HepG2 (cell line): ENCODE results near the gene SLC13A3. TPM values are rescaled to one million over a fixed set of nuclear protein-coding genes. Genes with fewer than 3 reads are reported as not detected.

ENCODE experiments used
- ARID2 ChIP-seq: sonication (generic); formaldehyde crosslinking; IDR thresholded peaks from 2 replicates; pipeline ENCODE4 v1.8.1; 2022; ENCODE audit warnings: mild to moderate bottlenecking, missing genetic modification reagents, borderline replicate concordance
- ATF7-NPFF ChIP-seq: sonication (generic); formaldehyde crosslinking; IDR thresholded peaks from 2 replicates; pipeline ENCODE4 v1.8.1; 2023; ENCODE audit warnings: mild to moderate bottlenecking, low read depth, missing genetic modification reagents, moderate library complexity
- GATA4 ChIP-seq: sonication (generic); IDR thresholded peaks from 2 replicates; pipeline ENCODE4 v1.6.1; 2016; ENCODE audit warnings: antibody characterized with exemption, low read depth, borderline replicate concordance
- PITX1 ChIP-seq: sonication (generic); formaldehyde crosslinking; IDR thresholded peaks from 2 replicates; pipeline ENCODE4 v1.5.1; 2020; ENCODE audit warnings: mild to moderate bottlenecking, missing genetic modification reagents
- POLR2AphosphoS5 ChIP-seq: IDR thresholded peaks from 2 replicates; pipeline ENCODE4 v1.6.1; 2012; ENCODE audit warnings: low read depth, low read length
- SRSF1 ChIP-seq: fragments of 200-400 bp; formaldehyde crosslinking; optimal IDR thresholded peaks from 2 replicates; pipeline ENCODE3; 2017; ENCODE audit warnings: mild to moderate bottlenecking, low read depth, low read length, moderate library complexity
- TGIF2 ChIP-seq: IDR thresholded peaks from 2 replicates; pipeline ENCODE4 v1.6.1; 2016; ENCODE audit warnings: control low read depth, missing compliant biosample characterization
- ZNF10 ChIP-seq: sonication (generic); formaldehyde crosslinking; IDR thresholded peaks from 2 replicates; pipeline ENCODE4 v1.4.0; 2020; ENCODE audit warnings: mild to moderate bottlenecking, low read depth, missing genetic modification reagents, borderline replicate concordance
- ZNF430 ChIP-seq: sonication (generic); formaldehyde crosslinking; IDR thresholded peaks from 2 replicates; pipeline ENCODE4 v1.9.0; 2021; ENCODE audit warnings: mild to moderate bottlenecking, missing genetic modification reagents
- ZNF703 ChIP-seq: sonication (generic); formaldehyde crosslinking; IDR thresholded peaks from 2 replicates; pipeline ENCODE4 v1.5.1; 2020; ENCODE audit warnings: missing genetic modification reagents, mild to moderate bottlenecking, moderate library complexity, borderline replicate concordance
- ZNF75D ChIP-seq: sonication (generic); formaldehyde crosslinking; IDR thresholded peaks from 2 replicates; pipeline ENCODE4 v1.8.1; 2023; ENCODE audit warnings: missing genetic modification reagents, mild to moderate bottlenecking, borderline replicate concordance
- ZNF782 ChIP-seq: sonication (generic); formaldehyde crosslinking; IDR thresholded peaks from 2 replicates; pipeline ENCODE4 v1.4.0; 2020; ENCODE audit warnings: missing genetic modification reagents, mild to moderate bottlenecking, borderline replicate concordance
- polyA plus RNA-seq, 8 experiments: library from polyadenylated mRNA; depleted of rRNA in 3 of 8; stranded (reverse) in 7 of 8; unstranded in 1 of 8; fragments of >200 nt; fragmentation: Illumina TruSeq in 4 of 8; extraction: Trizol in 4 of 8; gene quantifications; 2 replicates each; pipeline versions ENCODE4 v1.2.1 to v1.2.3, GENCODE V29; 2011 to 2016; ENCODE audit warnings: low read depth in 4 of 8, missing spikeins in 1 of 8, mixed read lengths in 1 of 8; ENCODE audit not compliant: insufficient read depth in 1 of 8
- total RNA-seq, 5 experiments: library from RNA; depleted of rRNA; stranded (reverse); fragments of >200 nt; fragmentation: Illumina TruSeq; extraction: Trizol; gene quantifications; 2 replicates each; pipeline ENCODE4 v1.2.3, GENCODE V29; 2016; ENCODE audit warnings: low read depth in 1 of 5
- TF ChIP-seq, protein P1 (sequence below): sonication (generic); formaldehyde crosslinking; IDR thresholded peaks from 2 replicates; pipeline ENCODE4 v1.5.0; 2020; ENCODE audit warnings: mild to moderate bottlenecking, missing genetic modification reagents
- TF ChIP-seq, protein P2 (sequence below): sonication (generic); formaldehyde crosslinking; IDR thresholded peaks from 2 replicates; pipeline ENCODE4; 2020; ENCODE audit warnings: missing genetic modification reagents, mild to moderate bottlenecking, borderline replicate concordance
- TF ChIP-seq, protein P3 (sequence below): fragments of 450-650 bp; IDR thresholded peaks from 2 replicates; pipeline ENCODE4 v1.6.1; 2016
- TF ChIP-seq, protein P4 (sequence below): sonication (generic); formaldehyde crosslinking; IDR thresholded peaks from 2 replicates; pipeline ENCODE4 v1.5.0; 2020; ENCODE audit warnings: mild to moderate bottlenecking, missing genetic modification reagents
- TF ChIP-seq, protein P5 (sequence below): sonication (generic); formaldehyde crosslinking; IDR thresholded peaks from 2 replicates; pipeline ENCODE4 v1.4.0; 2020; ENCODE audit warnings: missing genetic modification reagents, mild to moderate bottlenecking, borderline replicate concordance

Gene SLC13A3
- total and polyA plus RNA-seq, 2 of the 13 experiments (the other 11 are each of a cell fraction or from before 2014, with no cell fraction given): 66.5 to 76.0 TPM

DNA sequence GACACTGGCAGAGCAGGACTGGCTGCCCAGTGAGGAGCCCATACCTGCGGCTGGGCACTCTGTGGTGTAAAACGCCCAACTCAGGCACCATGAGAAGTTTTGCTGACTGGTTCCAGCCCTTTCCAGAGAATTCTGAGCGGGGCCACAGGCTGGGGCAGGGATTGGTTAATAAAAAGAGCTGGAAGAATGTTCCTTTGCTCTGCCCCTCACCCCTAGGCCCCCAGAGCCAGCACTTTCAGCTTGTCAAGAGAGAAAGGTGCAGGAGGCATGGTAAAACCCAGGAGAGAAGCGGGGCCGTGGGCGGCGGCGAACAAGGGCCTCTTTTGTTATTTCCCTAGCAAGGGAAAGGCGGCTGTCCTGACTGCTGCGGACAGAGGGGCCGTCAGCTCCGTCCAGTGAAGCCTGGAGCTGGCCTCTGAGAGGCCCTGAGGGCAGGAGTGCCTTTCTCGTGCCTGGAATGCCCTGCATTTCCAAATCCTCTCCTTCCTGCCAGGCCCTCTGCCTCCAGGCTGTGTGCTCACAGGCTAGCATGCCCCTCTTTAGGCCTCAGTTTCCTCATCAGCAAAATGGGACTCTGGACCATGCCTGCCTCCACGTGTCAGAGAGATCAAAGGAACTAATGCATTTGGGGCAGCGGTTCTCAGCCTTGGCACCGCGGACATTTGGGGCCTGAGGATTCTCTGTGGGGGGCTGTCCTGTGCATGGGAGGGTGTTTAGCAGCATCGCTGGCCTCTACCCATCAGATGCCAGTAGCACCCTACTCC lies 12.9 kb downstream of the SLC13A3 start (continued):
- TF ChIP-seq, protein P1, sequence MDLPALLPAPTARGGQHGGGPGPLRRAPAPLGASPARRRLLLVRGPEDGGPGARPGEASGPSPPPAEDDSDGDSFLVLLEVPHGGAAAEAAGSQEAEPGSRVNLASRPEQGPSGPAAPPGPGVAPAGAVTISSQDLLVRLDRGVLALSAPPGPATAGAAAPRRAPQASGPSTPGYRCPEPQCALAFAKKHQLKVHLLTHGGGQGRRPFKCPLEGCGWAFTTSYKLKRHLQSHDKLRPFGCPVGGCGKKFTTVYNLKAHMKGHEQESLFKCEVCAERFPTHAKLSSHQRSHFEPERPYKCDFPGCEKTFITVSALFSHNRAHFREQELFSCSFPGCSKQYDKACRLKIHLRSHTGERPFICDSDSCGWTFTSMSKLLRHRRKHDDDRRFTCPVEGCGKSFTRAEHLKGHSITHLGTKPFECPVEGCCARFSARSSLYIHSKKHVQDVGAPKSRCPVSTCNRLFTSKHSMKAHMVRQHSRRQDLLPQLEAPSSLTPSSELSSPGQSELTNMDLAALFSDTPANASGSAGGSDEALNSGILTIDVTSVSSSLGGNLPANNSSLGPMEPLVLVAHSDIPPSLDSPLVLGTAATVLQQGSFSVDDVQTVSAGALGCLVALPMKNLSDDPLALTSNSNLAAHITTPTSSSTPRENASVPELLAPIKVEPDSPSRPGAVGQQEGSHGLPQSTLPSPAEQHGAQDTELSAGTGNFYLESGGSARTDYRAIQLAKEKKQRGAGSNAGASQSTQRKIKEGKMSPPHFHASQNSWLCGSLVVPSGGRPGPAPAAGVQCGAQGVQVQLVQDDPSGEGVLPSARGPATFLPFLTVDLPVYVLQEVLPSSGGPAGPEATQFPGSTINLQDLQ (CRISPR knock-in tag): peak; percentile 55; the same call in 1 of the 2 replicates
- TF ChIP-seq PITX1 (CRISPR knock-in tag) (peak; percentile 60), POLR2AphosphoS5 (peak; percentile 12; the same call in 1 of the 2 replicates), ZNF75D (CRISPR knock-in tag) (no peak), SRSF1 (peak; percentile 91), TGIF2 (CRISPR knock-in tag) (peak; percentile 77), ZNF430 (peak; percentile 70; the same call in 1 of the 2 replicates), GATA4 (0 out of 2 replicates have a peak, but pooled peaks have one; percentile 11), ATF7-NPFF (CRISPR knock-in tag) (no peak), ZNF703 (no peak), ARID2 (CRISPR knock-in tag) (peak; percentile 89; the same call in 1 of the 2 replicates), ZNF782 (CRISPR knock-in tag) (peak; percentile 77; the same call in 1 of the 2 replicates), ZNF10 (CRISPR knock-in tag) (no peak)
- TF ChIP-seq, protein P2, sequence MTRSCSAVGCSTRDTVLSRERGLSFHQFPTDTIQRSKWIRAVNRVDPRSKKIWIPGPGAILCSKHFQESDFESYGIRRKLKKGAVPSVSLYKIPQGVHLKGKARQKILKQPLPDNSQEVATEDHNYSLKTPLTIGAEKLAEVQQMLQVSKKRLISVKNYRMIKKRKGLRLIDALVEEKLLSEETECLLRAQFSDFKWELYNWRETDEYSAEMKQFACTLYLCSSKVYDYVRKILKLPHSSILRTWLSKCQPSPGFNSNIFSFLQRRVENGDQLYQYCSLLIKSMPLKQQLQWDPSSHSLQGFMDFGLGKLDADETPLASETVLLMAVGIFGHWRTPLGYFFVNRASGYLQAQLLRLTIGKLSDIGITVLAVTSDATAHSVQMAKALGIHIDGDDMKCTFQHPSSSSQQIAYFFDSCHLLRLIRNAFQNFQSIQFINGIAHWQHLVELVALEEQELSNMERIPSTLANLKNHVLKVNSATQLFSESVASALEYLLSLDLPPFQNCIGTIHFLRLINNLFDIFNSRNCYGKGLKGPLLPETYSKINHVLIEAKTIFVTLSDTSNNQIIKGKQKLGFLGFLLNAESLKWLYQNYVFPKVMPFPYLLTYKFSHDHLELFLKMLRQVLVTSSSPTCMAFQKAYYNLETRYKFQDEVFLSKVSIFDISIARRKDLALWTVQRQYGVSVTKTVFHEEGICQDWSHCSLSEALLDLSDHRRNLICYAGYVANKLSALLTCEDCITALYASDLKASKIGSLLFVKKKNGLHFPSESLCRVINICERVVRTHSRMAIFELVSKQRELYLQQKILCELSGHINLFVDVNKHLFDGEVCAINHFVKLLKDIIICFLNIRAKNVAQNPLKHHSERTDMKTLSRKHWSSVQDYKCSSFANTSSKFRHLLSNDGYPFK (CRISPR knock-in tag): peak; percentile 61; the same call in 1 of the 2 replicates
- TF ChIP-seq, protein P3, sequence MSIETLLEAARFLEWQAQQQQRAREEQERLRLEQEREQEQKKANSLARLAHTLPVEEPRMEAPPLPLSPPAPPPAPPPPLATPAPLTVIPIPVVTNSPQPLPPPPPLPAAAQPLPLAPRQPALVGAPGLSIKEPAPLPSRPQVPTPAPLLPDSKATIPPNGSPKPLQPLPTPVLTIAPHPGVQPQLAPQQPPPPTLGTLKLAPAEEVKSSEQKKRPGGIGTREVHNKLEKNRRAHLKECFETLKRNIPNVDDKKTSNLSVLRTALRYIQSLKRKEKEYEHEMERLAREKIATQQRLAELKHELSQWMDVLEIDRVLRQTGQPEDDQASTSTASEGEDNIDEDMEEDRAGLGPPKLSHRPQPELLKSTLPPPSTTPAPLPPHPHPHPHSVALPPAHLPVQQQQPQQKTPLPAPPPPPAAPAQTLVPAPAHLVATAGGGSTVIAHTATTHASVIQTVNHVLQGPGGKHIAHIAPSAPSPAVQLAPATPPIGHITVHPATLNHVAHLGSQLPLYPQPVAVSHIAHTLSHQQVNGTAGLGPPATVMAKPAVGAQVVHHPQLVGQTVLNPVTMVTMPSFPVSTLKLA: no peak
- TF ChIP-seq, protein P4, sequence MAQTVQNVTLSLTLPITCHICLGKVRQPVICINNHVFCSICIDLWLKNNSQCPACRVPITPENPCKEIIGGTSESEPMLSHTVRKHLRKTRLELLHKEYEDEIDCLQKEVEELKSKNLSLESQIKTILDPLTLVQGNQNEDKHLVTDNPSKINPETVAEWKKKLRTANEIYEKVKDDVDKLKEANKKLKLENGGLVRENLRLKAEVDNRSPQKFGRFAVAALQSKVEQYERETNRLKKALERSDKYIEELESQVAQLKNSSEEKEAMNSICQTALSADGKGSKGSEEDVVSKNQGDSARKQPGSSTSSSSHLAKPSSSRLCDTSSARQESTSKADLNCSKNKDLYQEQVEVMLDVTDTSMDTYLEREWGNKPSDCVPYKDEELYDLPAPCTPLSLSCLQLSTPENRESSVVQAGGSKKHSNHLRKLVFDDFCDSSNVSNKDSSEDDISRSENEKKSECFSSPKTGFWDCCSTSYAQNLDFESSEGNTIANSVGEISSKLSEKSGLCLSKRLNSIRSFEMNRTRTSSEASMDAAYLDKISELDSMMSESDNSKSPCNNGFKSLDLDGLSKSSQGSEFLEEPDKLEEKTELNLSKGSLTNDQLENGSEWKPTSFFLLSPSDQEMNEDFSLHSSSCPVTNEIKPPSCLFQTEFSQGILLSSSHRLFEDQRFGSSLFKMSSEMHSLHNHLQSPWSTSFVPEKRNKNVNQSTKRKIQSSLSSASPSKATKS: no peak
- TF ChIP-seq, protein P5, sequence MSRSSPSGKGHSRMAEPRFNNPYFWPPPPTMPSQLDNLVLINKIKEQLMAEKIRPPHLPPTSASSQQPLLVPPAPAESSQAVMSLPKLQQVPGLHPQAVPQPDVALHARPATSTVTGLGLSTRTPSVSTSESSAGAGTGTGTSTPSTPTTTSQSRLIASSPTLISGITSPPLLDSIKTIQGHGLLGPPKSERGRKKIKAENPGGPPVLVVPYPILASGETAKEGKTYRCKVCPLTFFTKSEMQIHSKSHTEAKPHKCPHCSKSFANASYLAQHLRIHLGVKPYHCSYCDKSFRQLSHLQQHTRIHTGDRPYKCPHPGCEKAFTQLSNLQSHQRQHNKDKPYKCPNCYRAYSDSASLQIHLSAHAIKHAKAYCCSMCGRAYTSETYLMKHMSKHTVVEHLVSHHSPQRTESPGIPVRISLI: peak; percentile 22; the same call in 1 of the 2 replicates
